ENCODE data around the gene KCNJ11.

KCNJ11 gene

DNA sequence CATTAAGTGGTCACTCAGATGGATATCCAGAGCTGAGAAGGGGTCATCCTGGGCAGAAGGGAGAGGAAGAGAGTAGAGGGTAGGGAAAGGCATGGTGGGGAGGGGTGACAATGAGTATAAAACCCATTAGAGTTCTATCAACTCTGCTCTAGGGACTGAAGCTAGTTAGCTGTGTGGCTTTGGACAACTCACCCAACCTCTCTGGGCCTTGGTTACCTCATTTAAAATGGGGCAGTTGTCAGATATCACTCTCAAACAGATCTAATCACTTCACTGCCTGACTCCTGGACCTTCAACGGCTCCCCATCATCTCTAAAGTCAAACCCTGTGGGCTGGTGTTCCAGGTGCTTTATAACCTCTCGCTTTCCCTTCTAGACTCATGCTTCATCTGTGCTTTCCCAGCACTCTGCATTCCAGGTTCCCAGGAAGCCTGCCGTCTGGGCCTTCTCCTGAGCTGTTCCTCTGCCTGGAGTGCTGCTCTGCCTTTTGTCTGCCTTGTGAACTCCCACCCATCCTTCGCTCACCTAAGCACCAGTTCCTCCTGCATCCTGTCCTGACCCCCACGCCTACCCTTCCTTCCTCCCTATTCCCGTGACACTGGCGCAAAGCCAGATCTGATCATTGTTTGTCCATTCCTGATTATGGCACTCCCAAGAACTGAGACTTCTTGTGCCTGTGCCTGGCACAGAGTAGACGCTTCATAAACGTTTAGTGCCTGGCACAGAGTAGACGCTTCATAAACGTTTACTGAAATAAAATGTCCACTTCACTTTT lies 22.3 kb upstream of the KCNJ11 start:
- Histone ChIP-seq H3K27ac (ENCODE audit: low read depth, low read length) (no peak overlapping the region), H3K36me3 (ENCODE audit: control insufficient read depth in 1 of 2, insufficient read depth in 2 of 2, low read length in 2 of 2) (no peaks in the 10 kb centered on the region), H3K9me3 (ENCODE audit: control insufficient read depth in 1 of 2, low read length in 2 of 2) (no peaks in the 10 kb centered on the region), H3K27me3 (ENCODE audit: control insufficient read depth in 1 of 2, insufficient read depth in 2 of 2, low read length in 2 of 2) (peaks cover 0 to 8% of the 10 kb centered on the region in 2 donors), H3K9ac (ENCODE audit: low read depth in 1 of 2, low read length in 2 of 2) (no peak overlapping the region), H3K4me3 (ENCODE audit: low read depth in 1 of 2, low read length in 2 of 2) (no peak overlapping the region), H3K4me1 (ENCODE audit: control insufficient read depth in 1 of 2, insufficient read depth in 2 of 2, low read length in 2 of 2) (peaks cover 4% of the 10 kb centered on the region in 2 donors)

- Histone ChIP-seq H3K36me3 (ENCODE audit: control insufficient read depth in 1 of 2, insufficient read depth in 2 of 2, low read length in 2 of 2) (no peaks in the 10 kb centered on the region), H3K27me3 (ENCODE audit: control insufficient read depth in 1 of 2, insufficient read depth in 2 of 2, low read length in 2 of 2) (peaks cover 0 to 6% of the 10 kb centered on the region in 2 donors), H3K9me3 (ENCODE audit: control insufficient read depth in 1 of 2, low read length in 2 of 2) (no peaks in the 10 kb centered on the region), H3K4me1 (ENCODE audit: control insufficient read depth in 1 of 2, insufficient read depth in 2 of 2, low read length in 2 of 2) (peaks cover 4 to 11% of the 10 kb centered on the region in 2 donors), H3K4me3 (ENCODE audit: low read depth in 1 of 2, low read length in 2 of 2) (no peak overlapping the region), H3K9ac (ENCODE audit: low read depth in 1 of 2, low read length in 2 of 2) (no peak overlapping the region), H3K27ac (ENCODE audit: low read depth, low read length) (no peak overlapping the region)
These were observed 20.2 kb upstream of the KCNJ11 start for GRCh38 chr11:17408641-17409040.

GRCh38 chr11:17408026-17408425 lies 19.6 kb upstream of the KCNJ11 start:
- no peaks in the 10 kb centered on the region for H3K9me3 ChIP-seq (ENCODE audit: control insufficient read depth in 1 of 2, low read length in 2 of 2)
- H3K4me1 ChIP-seq (ENCODE audit: control insufficient read depth in 1 of 2, insufficient read depth in 2 of 2, low read length in 2 of 2) = peaks cover 4 to 11% of the 10 kb centered on the region in 2 donors
- no peak overlapping the region for H3K9ac ChIP-seq (ENCODE audit: low read depth in 1 of 2, low read length in 2 of 2)
- peaks cover 0 to 2% of the 10 kb centered on the region in 2 donors for H3K27me3 ChIP-seq (ENCODE audit: control insufficient read depth in 1 of 2, insufficient read depth in 2 of 2, low read length in 2 of 2)
- H3K4me3 ChIP-seq (ENCODE audit: low read depth in 1 of 2, low read length in 2 of 2) = no peak overlapping the region
- no peak overlapping the region for H3K27ac ChIP-seq (ENCODE audit: low read depth, low read length)
- H3K36me3 ChIP-seq (ENCODE audit: control insufficient read depth in 1 of 2, insufficient read depth in 2 of 2, low read length in 2 of 2) = no peaks in the 10 kb centered on the region

DNA sequence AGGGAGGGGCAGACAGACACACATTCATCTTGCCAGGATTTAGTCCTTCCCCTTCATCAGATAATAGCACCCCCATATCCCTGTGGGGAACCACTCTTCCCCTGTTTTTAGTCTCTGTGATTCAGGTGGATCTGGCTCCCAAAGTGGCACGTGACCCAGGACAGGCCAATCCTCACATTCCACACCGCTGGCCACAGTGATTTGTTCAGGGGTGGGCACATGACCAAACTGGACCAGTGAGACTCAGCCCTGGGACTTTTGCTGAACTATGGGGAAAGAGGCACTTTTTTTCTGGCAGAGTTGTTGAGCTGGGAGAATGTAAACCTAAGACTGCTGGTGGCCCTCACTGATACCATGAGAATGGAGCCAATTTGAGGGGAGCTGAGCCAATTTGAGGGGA lies 19.1 kb upstream of the KCNJ11 start:
- peaks cover 0 to 2% of the 10 kb centered on the region in 2 donors for H3K27me3 ChIP-seq (ENCODE audit: control insufficient read depth in 1 of 2, insufficient read depth in 2 of 2, low read length in 2 of 2)
- H3K4me3 ChIP-seq (ENCODE audit: low read depth in 1 of 2, low read length in 2 of 2) = no peak overlapping the region

GRCh38 chr11:17406818-17407149 lies 18.3 kb upstream of the KCNJ11 start:
- no peak overlapping the region for H3K27ac ChIP-seq (ENCODE audit: low read depth, low read length)
- H3K27me3 ChIP-seq (ENCODE audit: control insufficient read depth in 1 of 2, insufficient read depth in 2 of 2, low read length in 2 of 2) = peaks cover 0 to 2% of the 10 kb centered on the region in 2 donors
- no peak overlapping the region for H3K9ac ChIP-seq (ENCODE audit: low read depth in 1 of 2, low read length in 2 of 2)
- peaks cover 4 to 11% of the 10 kb centered on the region in 2 donors for H3K4me1 ChIP-seq (ENCODE audit: control insufficient read depth in 1 of 2, insufficient read depth in 2 of 2, low read length in 2 of 2)
- H3K9me3 ChIP-seq (ENCODE audit: control insufficient read depth in 1 of 2, low read length in 2 of 2) = no peaks in the 10 kb centered on the region
- no peak overlapping the region for H3K4me3 ChIP-seq (ENCODE audit: low read depth in 1 of 2, low read length in 2 of 2)
- no peaks in the 10 kb centered on the region for H3K36me3 ChIP-seq (ENCODE audit: control insufficient read depth in 1 of 2, insufficient read depth in 2 of 2, low read length in 2 of 2)

More for the DNA sequence above, 19.1 kb upstream of the KCNJ11 start:
- Histone ChIP-seq H3K36me3 (ENCODE audit: control insufficient read depth in 1 of 2, insufficient read depth in 2 of 2, low read length in 2 of 2) (no peaks in the 10 kb centered on the region), H3K4me1 (ENCODE audit: control insufficient read depth in 1 of 2, insufficient read depth in 2 of 2, low read length in 2 of 2) (peaks cover 4 to 11% of the 10 kb centered on the region in 2 donors), H3K9ac (ENCODE audit: low read depth in 1 of 2, low read length in 2 of 2) (no peak overlapping the region), H3K9me3 (ENCODE audit: control insufficient read depth in 1 of 2, low read length in 2 of 2) (no peaks in the 10 kb centered on the region), H3K27ac (ENCODE audit: low read depth, low read length) (no peak overlapping the region)

DNA sequence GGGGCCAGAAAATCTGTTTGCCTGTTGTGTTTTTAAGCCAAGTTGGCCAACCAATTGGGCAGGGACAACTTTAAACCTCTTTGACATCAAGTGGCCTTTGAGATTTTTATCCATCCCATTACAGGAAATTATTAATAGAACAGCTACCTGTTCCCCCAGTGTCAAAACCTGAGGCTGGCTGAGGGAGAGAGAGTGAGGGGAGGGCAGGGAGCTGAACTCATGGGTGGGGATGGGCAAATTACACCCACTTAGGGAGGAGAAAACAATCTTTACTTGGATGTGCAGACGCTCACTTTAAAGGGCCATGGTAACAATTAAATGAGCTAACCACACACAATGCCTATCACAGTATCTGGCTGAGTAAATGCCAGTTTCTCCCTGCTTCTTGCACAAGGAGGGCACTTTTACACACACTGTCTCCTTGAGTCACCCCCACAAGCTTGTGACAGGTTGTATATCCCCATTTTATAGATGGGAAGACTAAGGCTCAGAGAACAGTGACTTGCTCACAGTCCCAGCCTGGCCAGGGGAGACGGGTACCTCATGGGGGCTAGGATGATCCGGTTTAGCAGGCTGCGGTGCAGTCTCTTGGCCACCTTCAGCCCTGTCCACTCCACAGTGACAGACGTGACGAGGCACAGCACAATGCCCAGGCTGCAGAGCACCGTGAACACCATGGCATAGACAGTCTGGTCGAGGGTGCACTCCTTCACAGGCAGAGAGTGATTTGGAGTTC lies 17.8 kb upstream of the KCNJ11 start:
- H3K27ac ChIP-seq (ENCODE audit: low read depth, low read length) = no peak overlapping the region
- no peaks in the 10 kb centered on the region for H3K9me3 ChIP-seq (ENCODE audit: control insufficient read depth in 1 of 2, low read length in 2 of 2)
- no peak overlapping the region for H3K9ac ChIP-seq (ENCODE audit: low read depth in 1 of 2, low read length in 2 of 2)
- H3K36me3 ChIP-seq (ENCODE audit: control insufficient read depth in 1 of 2, insufficient read depth in 2 of 2, low read length in 2 of 2) = no peaks in the 10 kb centered on the region
- peaks cover 0 to under 1% of the 10 kb centered on the region in 2 donors for H3K27me3 ChIP-seq (ENCODE audit: control insufficient read depth in 1 of 2, insufficient read depth in 2 of 2, low read length in 2 of 2)
- H3K4me3 ChIP-seq (ENCODE audit: low read depth in 1 of 2, low read length in 2 of 2) = no peak overlapping the region
- peaks cover 4 to 11% of the 10 kb centered on the region in 2 donors for H3K4me1 ChIP-seq (ENCODE audit: control insufficient read depth in 1 of 2, insufficient read depth in 2 of 2, low read length in 2 of 2)

DNA sequence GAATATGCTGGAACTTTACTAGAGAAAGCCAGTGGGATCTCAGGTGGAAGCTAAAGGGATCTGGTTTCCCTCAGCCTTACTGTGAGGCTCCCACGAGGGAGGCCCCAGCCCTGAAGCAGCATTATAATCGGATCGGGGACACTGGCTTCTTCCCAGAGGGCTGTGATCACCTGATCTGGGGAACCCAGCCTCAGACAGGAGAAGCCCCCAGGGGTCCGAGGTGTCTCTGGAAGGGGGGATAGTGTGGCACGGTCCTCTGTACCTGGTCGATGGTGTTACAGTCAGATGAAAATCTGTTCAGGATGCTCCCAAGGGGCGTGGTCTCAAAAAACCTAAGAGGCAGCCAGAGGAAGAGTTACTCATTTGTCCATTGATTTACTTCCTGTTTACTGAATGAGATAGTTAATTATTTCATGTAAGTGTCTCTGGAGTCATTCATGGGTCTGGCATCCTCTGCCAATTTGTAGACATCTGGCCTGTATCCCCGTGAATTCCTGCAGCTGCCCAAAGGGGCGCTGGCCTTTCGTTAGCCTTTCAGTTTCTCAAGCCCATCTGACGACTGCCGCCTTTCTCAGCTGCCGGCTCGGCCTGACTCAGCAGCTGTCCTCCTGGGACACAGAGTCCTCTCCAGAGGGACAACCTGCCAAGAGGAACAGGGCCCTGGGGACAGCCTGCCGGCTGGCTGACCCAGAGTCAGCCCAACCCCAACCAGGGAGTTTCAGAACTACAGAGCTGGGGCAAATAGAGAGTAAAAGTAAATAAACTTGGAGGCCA lies 17.0 kb upstream of the KCNJ11 start:
- H3K36me3 ChIP-seq (ENCODE audit: control insufficient read depth in 1 of 2, insufficient read depth in 2 of 2, low read length in 2 of 2) = no peaks in the 10 kb centered on the region
- H3K27ac ChIP-seq (ENCODE audit: low read depth, low read length) = no peak overlapping the region
- H3K27me3 ChIP-seq (ENCODE audit: control insufficient read depth in 1 of 2, insufficient read depth in 2 of 2, low read length in 2 of 2) = no peaks in the 10 kb centered on the region
- H3K4me1 ChIP-seq (ENCODE audit: control insufficient read depth in 1 of 2, insufficient read depth in 2 of 2, low read length in 2 of 2) = peaks cover 4 to 11% of the 10 kb centered on the region in 2 donors
- H3K9ac ChIP-seq (ENCODE audit: low read depth in 1 of 2, low read length in 2 of 2) = no peak overlapping the region
- no peak overlapping the region for H3K4me3 ChIP-seq (ENCODE audit: low read depth in 1 of 2, low read length in 2 of 2)
- H3K9me3 ChIP-seq (ENCODE audit: control insufficient read depth in 1 of 2, low read length in 2 of 2) = no peaks in the 10 kb centered on the region

GRCh38 chr11:17403980-17404759 lies 15.7 kb upstream of the KCNJ11 start:
- no peak overlapping the region for H3K9ac ChIP-seq (ENCODE audit: low read depth in 1 of 2, low read length in 2 of 2)
- H3K4me3 ChIP-seq (ENCODE audit: low read depth in 1 of 2, low read length in 2 of 2) = no peak overlapping the region
- no peaks in the 10 kb centered on the region for H3K9me3 ChIP-seq (ENCODE audit: control insufficient read depth in 1 of 2, low read length in 2 of 2)
- H3K27me3 ChIP-seq (ENCODE audit: control insufficient read depth in 1 of 2, insufficient read depth in 2 of 2, low read length in 2 of 2) = no peaks in the 10 kb centered on the region
- peaks cover 4 to 11% of the 10 kb centered on the region in 2 donors for H3K4me1 ChIP-seq (ENCODE audit: control insufficient read depth in 1 of 2, insufficient read depth in 2 of 2, low read length in 2 of 2)
- no peaks in the 10 kb centered on the region for H3K36me3 ChIP-seq (ENCODE audit: control insufficient read depth in 1 of 2, insufficient read depth in 2 of 2, low read length in 2 of 2)
- H3K27ac ChIP-seq (ENCODE audit: low read depth, low read length) = no peak overlapping the region

GRCh38 chr11:17402486-17402885 lies 14.0 kb upstream of the KCNJ11 start:
- no peak overlapping the region for H3K9ac ChIP-seq (ENCODE audit: low read depth in 1 of 2, low read length in 2 of 2)
- no peak overlapping the region for H3K4me3 ChIP-seq (ENCODE audit: low read depth in 1 of 2, low read length in 2 of 2)
- peaks cover 4 to 11% of the 10 kb centered on the region in 2 donors for H3K4me1 ChIP-seq (ENCODE audit: control insufficient read depth in 1 of 2, insufficient read depth in 2 of 2, low read length in 2 of 2)
- no peaks in the 10 kb centered on the region for H3K27me3 ChIP-seq (ENCODE audit: control insufficient read depth in 1 of 2, insufficient read depth in 2 of 2, low read length in 2 of 2)
- no peaks in the 10 kb centered on the region for H3K9me3 ChIP-seq (ENCODE audit: control insufficient read depth in 1 of 2, low read length in 2 of 2)
- H3K36me3 ChIP-seq (ENCODE audit: control insufficient read depth in 1 of 2, insufficient read depth in 2 of 2, low read length in 2 of 2) = no peaks in the 10 kb centered on the region
- no peak overlapping the region for H3K27ac ChIP-seq (ENCODE audit: low read depth, low read length)
